Activated CD8-positive, alpha-beta memory T cell treated with anti-CD3 and anti-CD28 coated beads for 24 hours (primary cell): ENCODE results near the gene HES4.
A peak's percentile ranks its signal among the peaks of the same experiment; 100 is the strongest.
"Not testable (repeated sequence)": the region's sequence is repeated elsewhere in the genome, so short reads cannot be mapped to it uniquely, and the experiment has no call there.

ENCODE experiments used
- DNase-seq: peaks from one replicate; pipeline ENCODE4 v3.0.0-alpha.2; 2020

Gene HES4

GRCh38 chr1:1017397-1018320 is 17.8 kb upstream of the HES4 start:
- not testable (repeated sequence) for DNase-seq

GRCh38 chr1:1014799-1015681 is 15.1 kb upstream of the HES4 start:
- DNase-seq: no peak

GRCh38 chr1:1013922-1014648 is 14.2 kb upstream of the HES4 start:
- DNase-seq: peak; percentile 68

- peak; percentile 91 for DNase-seq
Measured at GRCh38 chr1:1013105-1013921, 13.4 kb upstream of the HES4 start, which contains the start of gene ISG15. TSS of gene ISG15 (plus strand) at chr1:1013497. CDS start at chr1:1013574, 77 bp downstream.

GRCh38 chr1:1012736-1013104 is 12.8 kb upstream of the HES4 start:
- DNase-seq: not testable (repeated sequence)

GRCh38 chr1:1011396-1011949 is 11.6 kb upstream of the HES4 start:
- no peak for DNase-seq

- not testable (repeated sequence) for DNase-seq
Measured at GRCh38 chr1:1010131-1010530, 10.2 kb upstream of the HES4 start.

- no peak for DNase-seq
Measured at GRCh38 chr1:1006305-1007159, 6.6 kb upstream of the HES4 start.

GRCh38 chr1:1005774-1006304 is 5.9 kb upstream of the HES4 start:
- no peak for DNase-seq

- DNase-seq: peak; percentile 59
Measured at GRCh38 chr1:1004780-1005697, 5.1 kb upstream of the HES4 start.

GRCh38 chr1:1004420-1004779 is 4.5 kb upstream of the HES4 start:
- no peak for DNase-seq

GRCh38 chr1:1003618-1004419 is 3.9 kb upstream of the HES4 start:
- no peak for DNase-seq

GRCh38 chr1:1001057-1001783 is 1.3 kb upstream of the HES4 start:
- DNase-seq: no peak

GRCh38 chr1:1000357-1001056 is 610 bp upstream of the HES4 start:
- peak; percentile 85 for DNase-seq

- DNase-seq: peak; percentile 69
Measured at GRCh38 chr1:998995-999724, 737 bp downstream of the HES4 start.

GRCh38 chr1:998745-998994 is 1.2 kb downstream of the HES4 start:
- DNase-seq: no peak
